Measurements from ENCODE around the gene CLIC2.
"Not testable (repeated sequence)": the region's sequence is repeated elsewhere in the genome, so short reads cannot be mapped to it uniquely, and the experiment has no call there.

DNA sequence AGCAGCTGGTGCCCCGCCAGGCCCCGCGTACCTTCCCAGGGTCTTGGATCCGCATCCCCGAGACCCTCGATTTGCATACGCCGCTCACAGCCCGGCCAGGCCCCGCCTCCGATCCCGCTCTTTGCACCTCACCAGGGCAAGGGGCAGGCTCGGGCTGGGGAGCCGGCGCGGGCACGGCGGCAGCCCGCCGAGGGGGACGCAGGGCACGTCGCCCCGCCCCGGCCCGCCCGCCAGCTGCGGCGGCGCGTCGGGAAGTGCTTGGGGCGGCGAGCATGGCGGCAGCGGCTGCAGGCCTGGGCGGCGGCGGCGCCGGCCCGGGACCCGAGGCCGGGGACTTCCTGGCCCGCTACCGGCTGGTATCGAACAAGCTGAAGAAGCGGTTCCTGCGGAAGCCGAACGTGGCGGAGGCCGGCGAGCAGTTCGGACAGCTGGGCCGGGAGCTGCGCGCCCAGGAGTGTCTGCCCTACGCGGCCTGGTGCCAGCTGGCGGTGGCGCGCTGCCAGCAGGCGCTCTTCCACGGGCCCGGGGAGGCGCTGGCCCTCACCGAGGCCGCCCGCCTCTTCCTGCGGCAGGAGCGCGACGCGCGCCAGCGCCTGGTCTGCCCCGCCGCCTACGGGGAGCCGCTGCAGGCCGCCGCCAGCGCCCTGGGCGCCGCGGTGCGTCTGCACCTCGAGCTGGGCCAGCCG lies 47.6 kb upstream of the CLIC2 start, which contains the start of gene F8A2:
- TF ChIP-seq, protein P1, sequence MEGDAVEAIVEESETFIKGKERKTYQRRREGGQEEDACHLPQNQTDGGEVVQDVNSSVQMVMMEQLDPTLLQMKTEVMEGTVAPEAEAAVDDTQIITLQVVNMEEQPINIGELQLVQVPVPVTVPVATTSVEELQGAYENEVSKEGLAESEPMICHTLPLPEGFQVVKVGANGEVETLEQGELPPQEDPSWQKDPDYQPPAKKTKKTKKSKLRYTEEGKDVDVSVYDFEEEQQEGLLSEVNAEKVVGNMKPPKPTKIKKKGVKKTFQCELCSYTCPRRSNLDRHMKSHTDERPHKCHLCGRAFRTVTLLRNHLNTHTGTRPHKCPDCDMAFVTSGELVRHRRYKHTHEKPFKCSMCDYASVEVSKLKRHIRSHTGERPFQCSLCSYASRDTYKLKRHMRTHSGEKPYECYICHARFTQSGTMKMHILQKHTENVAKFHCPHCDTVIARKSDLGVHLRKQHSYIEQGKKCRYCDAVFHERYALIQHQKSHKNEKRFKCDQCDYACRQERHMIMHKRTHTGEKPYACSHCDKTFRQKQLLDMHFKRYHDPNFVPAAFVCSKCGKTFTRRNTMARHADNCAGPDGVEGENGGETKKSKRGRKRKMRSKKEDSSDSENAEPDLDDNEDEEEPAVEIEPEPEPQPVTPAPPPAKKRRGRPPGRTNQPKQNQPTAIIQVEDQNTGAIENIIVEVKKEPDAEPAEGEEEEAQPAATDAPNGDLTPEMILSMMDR (IDR thresholded peaks at IDR 0.05; ENCODE audit: insufficient read depth, low read depth, low read length) = not testable (repeated sequence)
- not testable (repeated sequence) for TF ChIP-seq EZH2 (IDR thresholded peaks at IDR 0.05; ENCODE audit: insufficient read depth, low read length)

Data from astrocyte (in vitro differentiated cells and primary cell).